WTC11 (cell line): ENCODE measurements around the gene AMIGO3. TPM values are rescaled to one million over a fixed set of nuclear protein-coding genes. Genes with fewer than 3 reads are reported as not detected.

ENCODE experiments used
- AFF4 ChIP-seq: sonication (generic); formaldehyde crosslinking; IDR thresholded peaks from 2 replicates; pipeline ENCODE4 v1.8.1; 2023; ENCODE audit warnings: mild to moderate bottlenecking, missing genetic modification reagents, borderline replicate concordance
- E2F1 ChIP-seq: sonication (generic); formaldehyde crosslinking; IDR thresholded peaks from 2 replicates; pipeline ENCODE4 v1.8.0; 2022; ENCODE audit warnings: mild to moderate bottlenecking, missing genetic modification reagents
- EMX1 ChIP-seq: fragments of 250-450 bp; sonication (Bioruptor Pico); IDR thresholded peaks from 2 replicates; pipeline ENCODE4 v1.8.0; 2021; ENCODE audit warnings: mild to moderate bottlenecking
- ESRRA ChIP-seq: sonication (generic); formaldehyde crosslinking; IDR thresholded peaks from 2 replicates; pipeline ENCODE4 v1.8.1; 2022; ENCODE audit warnings: mild to moderate bottlenecking, missing genetic modification reagents, borderline replicate concordance
- ETV6 ChIP-seq: sonication (generic); formaldehyde crosslinking; IDR thresholded peaks from 2 replicates; pipeline ENCODE4 v1.8.1; 2022; ENCODE audit warnings: mild to moderate bottlenecking, missing genetic modification reagents
- GABPB1 ChIP-seq: sonication (generic); formaldehyde crosslinking; IDR thresholded peaks from 2 replicates; pipeline ENCODE4 v1.8.1; 2023; ENCODE audit warnings: mild to moderate bottlenecking, missing genetic modification reagents
- GTF2I ChIP-seq: fragments of 250-450 bp; sonication (Bioruptor Pico); conservative IDR thresholded peaks from 2 replicates; pipeline ENCODE4 v1.4.0; 2021; ENCODE audit warnings: mild to moderate bottlenecking
- HMGA2 ChIP-seq: fragments of 250-450 bp; sonication (Bioruptor Pico); IDR thresholded peaks from 2 replicates; pipeline ENCODE4 v1.4.0; 2021; ENCODE audit warnings: mild to moderate bottlenecking, moderate library complexity
- IRF1 ChIP-seq: sonication (generic); formaldehyde crosslinking; IDR thresholded peaks from 2 replicates; pipeline ENCODE4 v1.8.0; 2023; ENCODE audit warnings: missing genetic modification reagents
- IRF2 ChIP-seq: sonication (generic); formaldehyde crosslinking; IDR thresholded peaks from 2 replicates; pipeline ENCODE4 v1.8.0; 2022; ENCODE audit warnings: low read depth, missing genetic modification reagents, borderline replicate concordance
- JUN ChIP-seq: sonication (generic); formaldehyde crosslinking; IDR thresholded peaks from 2 replicates; pipeline ENCODE4 v1.8.0; 2023; ENCODE audit warnings: mild to moderate bottlenecking, missing genetic modification reagents
- MAX ChIP-seq: sonication (generic); formaldehyde crosslinking; IDR thresholded peaks from 2 replicates; pipeline ENCODE4 v1.8.0; 2022; ENCODE audit warnings: mild to moderate bottlenecking, missing genetic modification reagents
- MYBL2 ChIP-seq: sonication (generic); formaldehyde crosslinking; IDR thresholded peaks from 2 replicates; pipeline ENCODE4 v1.8.1; 2023; ENCODE audit warnings: mild to moderate bottlenecking, moderate library complexity, missing genetic modification reagents
- PRDM15 ChIP-seq: sonication (generic); formaldehyde crosslinking; IDR thresholded peaks from 2 replicates; pipeline ENCODE4 v1.8.0; 2022; ENCODE audit warnings: missing genetic modification reagents
- PRRX2 ChIP-seq: fragments of 250-450 bp; sonication (Bioruptor Pico); IDR thresholded peaks from 2 replicates; pipeline ENCODE4 v1.8.0; 2021; ENCODE audit warnings: mild to moderate bottlenecking
- RELA ChIP-seq: sonication (generic); formaldehyde crosslinking; IDR thresholded peaks from 2 replicates; pipeline ENCODE4 v1.8.1; 2022; ENCODE audit warnings: missing genetic modification reagents, mild to moderate bottlenecking, borderline replicate concordance
- SMAD4 ChIP-seq: sonication (generic); formaldehyde crosslinking; IDR thresholded peaks from 2 replicates; pipeline ENCODE4 v1.8.0; 2022; ENCODE audit warnings: mild to moderate bottlenecking, missing genetic modification reagents
- TCF7 ChIP-seq: sonication (generic); formaldehyde crosslinking; IDR thresholded peaks from 2 replicates; pipeline ENCODE4 v1.8.0; 2022; ENCODE audit warnings: mild to moderate bottlenecking, low read depth, missing genetic modification reagents, moderate library complexity
- ZNF121 ChIP-seq: sonication (generic); formaldehyde crosslinking; IDR thresholded peaks from 2 replicates; pipeline ENCODE4 v1.8.0; 2023; ENCODE audit warnings: missing genetic modification reagents
- ZNF138 ChIP-seq: sonication (generic); formaldehyde crosslinking; conservative IDR thresholded peaks from 2 replicates; pipeline ENCODE4 v1.8.1; 2022; ENCODE audit warnings: mild to moderate bottlenecking, moderate library complexity, missing genetic modification reagents
- ZNF317 ChIP-seq: sonication (generic); formaldehyde crosslinking; IDR thresholded peaks from 2 replicates; pipeline ENCODE4 v1.8.1; 2023; ENCODE audit warnings: low read depth, mild to moderate bottlenecking, moderate library complexity, missing genetic modification reagents, borderline replicate concordance
- ZNF416 ChIP-seq: fragments of 250-450 bp; sonication (Bioruptor Pico); IDR thresholded peaks from 2 replicates; pipeline ENCODE4 v1.9.0; 2021; ENCODE audit warnings: mild to moderate bottlenecking, inconsistent platforms
- total RNA-seq: library from RNA; stranded (reverse); gene quantifications from 3 replicates; pipeline ENCODE4 v1.2.3, GENCODE V29; 2021
- TF ChIP-seq, protein P1 (sequence below): sonication (generic); formaldehyde crosslinking; IDR thresholded peaks from 2 replicates; pipeline ENCODE4 v1.8.1; 2022; ENCODE audit warnings: low read depth, mild to moderate bottlenecking, moderate library complexity, missing genetic modification reagents, borderline replicate concordance
- TF ChIP-seq, protein P2 (sequence below): sonication (generic); formaldehyde crosslinking; IDR thresholded peaks from 2 replicates; pipeline ENCODE4 v1.8.0; 2022; ENCODE audit warnings: mild to moderate bottlenecking, missing genetic modification reagents

Gene AMIGO3
- total RNA-seq, 1 experiment from 2014 or later: 3.9 TPM

DNA sequence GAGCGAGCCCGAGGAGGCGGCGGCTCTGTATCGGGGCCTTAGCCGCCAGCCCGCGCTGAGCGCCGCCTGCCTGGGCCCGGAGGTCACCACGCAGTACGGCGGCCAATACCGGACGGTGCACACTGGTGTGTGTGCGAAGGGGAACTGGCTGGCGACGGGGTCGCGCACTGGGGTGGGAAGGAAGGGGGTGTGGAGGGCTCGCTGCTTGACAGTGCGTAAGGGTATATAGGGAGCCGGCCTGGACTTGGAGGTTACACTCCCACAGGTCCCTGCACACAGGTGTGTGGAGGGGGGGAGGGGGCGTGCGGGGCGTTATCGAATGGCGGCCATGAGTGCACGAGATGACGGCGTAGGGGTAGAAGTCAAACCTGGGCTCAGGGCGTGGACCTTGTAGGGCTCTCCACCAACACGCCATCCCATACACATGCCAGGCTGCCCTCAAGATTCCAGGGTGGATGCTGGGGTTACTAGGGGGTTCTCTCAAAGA, 44.9 kb downstream of the AMIGO3 start (continued):
- TF ChIP-seq GABPB1 (CRISPR knock-in tag) (no peak), SMAD4 (no peak), MYBL2 (CRISPR knock-in tag) (no peak), GTF2I (CRISPR knock-in tag) (no peak), ETV6 (0 out of 2 replicates have a peak, but pooled peaks have one; percentile 6), ZNF317 (CRISPR knock-in tag) (no peak; the same call in 1 of the 2 replicates), MAX (CRISPR knock-in tag) (peak; percentile 49; the same call in 1 of the 2 replicates), RELA (CRISPR knock-in tag) (no peak), TCF7 (CRISPR knock-in tag) (no peak; the same call in 1 of the 2 replicates), EMX1 (CRISPR knock-in tag) (no peak), ZNF121 (CRISPR knock-in tag) (no peak), HMGA2 (CRISPR knock-in tag) (no peak), IRF1 (no peak), E2F1 (no peak), AFF4 (CRISPR knock-in tag) (no peak), JUN (CRISPR knock-in tag) (0 out of 2 replicates have a peak, but pooled peaks have one; percentile 27), ESRRA (no peak), PRDM15 (no peak), ZNF138 (CRISPR knock-in tag) (no peak), IRF2 (CRISPR knock-in tag) (no peak), PRRX2 (no peak), ZNF416 (no peak)
- TF ChIP-seq, protein P1, sequence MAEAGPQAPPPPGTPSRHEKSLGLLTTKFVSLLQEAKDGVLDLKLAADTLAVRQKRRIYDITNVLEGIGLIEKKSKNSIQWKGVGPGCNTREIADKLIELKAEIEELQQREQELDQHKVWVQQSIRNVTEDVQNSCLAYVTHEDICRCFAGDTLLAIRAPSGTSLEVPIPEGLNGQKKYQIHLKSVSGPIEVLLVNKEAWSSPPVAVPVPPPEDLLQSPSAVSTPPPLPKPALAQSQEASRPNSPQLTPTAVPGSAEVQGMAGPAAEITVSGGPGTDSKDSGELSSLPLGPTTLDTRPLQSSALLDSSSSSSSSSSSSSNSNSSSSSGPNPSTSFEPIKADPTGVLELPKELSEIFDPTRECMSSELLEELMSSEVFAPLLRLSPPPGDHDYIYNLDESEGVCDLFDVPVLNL (CRISPR knock-in tag): no peak
- TF ChIP-seq, protein P2, sequence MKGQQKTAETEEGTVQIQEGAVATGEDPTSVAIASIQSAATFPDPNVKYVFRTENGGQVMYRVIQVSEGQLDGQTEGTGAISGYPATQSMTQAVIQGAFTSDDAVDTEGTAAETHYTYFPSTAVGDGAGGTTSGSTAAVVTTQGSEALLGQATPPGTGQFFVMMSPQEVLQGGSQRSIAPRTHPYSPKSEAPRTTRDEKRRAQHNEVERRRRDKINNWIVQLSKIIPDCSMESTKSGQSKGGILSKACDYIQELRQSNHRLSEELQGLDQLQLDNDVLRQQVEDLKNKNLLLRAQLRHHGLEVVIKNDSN (CRISPR knock-in tag): no peak
